Measurements from ENCODE around the gene FICD. TPM values are rescaled to one million over a fixed set of nuclear protein-coding genes. Genes with fewer than 3 reads are reported as not detected.
"Not testable (repeated sequence)": the region's sequence is repeated elsewhere in the genome, so short reads cannot be mapped to it uniquely, and the experiment has no call there.

FICD gene
- total RNA-seq, 4 donors from 2014 or later = 2.3 to 5.7 (median 3.9) TPM

DNA sequence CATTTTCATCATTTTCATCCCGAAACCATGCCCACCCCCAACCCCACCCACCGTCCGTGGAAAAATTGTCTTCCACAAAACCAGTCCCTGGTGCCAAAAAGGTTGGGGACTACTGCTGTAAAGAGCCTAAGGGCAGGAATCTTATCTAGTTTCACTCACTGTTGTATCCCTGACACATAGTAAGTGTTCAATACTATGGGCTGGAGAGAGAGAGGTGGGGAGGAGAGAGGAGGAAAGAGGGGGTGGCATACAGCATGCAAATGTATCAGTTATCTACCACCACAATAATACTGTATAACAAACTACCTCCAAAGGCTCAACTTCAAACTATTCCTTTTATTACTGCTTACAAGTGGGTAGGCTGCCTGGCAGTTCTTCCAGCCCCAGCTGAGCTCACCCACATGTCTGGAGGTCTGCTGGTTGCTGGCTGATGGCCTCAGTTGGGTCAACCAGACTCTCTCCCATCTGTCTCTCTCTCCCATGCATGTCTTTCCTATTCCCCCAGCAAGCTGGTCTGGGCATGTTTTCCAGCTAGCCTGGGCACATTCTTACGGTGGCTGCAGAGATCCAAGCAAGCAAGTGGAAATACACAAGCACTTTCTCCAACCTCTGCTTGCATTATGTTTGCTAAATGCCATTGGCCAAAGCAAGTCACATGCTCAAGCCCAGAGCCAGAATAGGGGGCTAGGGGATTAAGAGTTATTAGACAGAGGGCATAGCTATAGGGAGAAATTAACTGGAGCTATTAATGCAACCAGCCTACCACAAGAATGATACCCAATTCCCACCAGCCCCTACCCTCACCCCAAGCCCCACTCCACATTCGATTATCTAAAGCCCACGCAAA, 31.6 kb upstream of the FICD start:
- TF ChIP-seq POLR2AphosphoS5 (IDR thresholded peaks at IDR 0.05) (no peak), POLR2A (IDR thresholded peaks at IDR 0.05) (no peak), EP300 (IDR thresholded peaks at IDR 0.05) (no peak)
- TF ChIP-seq, protein P1, sequence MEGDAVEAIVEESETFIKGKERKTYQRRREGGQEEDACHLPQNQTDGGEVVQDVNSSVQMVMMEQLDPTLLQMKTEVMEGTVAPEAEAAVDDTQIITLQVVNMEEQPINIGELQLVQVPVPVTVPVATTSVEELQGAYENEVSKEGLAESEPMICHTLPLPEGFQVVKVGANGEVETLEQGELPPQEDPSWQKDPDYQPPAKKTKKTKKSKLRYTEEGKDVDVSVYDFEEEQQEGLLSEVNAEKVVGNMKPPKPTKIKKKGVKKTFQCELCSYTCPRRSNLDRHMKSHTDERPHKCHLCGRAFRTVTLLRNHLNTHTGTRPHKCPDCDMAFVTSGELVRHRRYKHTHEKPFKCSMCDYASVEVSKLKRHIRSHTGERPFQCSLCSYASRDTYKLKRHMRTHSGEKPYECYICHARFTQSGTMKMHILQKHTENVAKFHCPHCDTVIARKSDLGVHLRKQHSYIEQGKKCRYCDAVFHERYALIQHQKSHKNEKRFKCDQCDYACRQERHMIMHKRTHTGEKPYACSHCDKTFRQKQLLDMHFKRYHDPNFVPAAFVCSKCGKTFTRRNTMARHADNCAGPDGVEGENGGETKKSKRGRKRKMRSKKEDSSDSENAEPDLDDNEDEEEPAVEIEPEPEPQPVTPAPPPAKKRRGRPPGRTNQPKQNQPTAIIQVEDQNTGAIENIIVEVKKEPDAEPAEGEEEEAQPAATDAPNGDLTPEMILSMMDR (IDR thresholded peaks at IDR 0.05) = no peak
- Histone ChIP-seq H3K27ac (no peak overlapping the region), H3K9me3 (no peaks in the 10 kb centered on the region), H3K27me3 (peaks cover 28% of the 10 kb centered on the region), H3K36me3 (no peaks in the 10 kb centered on the region), H3K4me1 (peaks cover 4% of the 10 kb centered on the region), H3K4me3 (no peak overlapping the region)
- DNase-seq (ENCODE audit: low spot score in 2 of 2) = no peak
- WGBS = 50% methylated on average over 6 of the region's 6 CpGs

DNA sequence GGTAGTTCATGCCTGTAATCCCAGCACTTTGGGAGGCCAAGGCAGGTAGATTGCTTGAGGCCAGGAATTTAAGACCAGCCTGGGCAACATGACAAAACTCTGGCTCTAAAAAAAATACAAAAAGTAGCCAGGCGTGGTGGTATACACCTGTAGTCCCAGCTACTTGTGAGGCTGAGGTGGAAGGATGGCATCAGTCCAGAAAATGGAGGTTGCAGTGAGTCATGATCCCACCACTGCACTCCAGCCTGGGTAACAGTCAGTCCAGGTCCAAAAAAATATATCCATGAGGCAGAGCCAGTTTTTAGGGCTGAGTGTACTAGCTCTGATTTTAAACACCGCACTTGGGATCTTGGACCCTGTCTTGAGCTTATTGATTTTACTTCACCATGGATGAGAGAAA, 30.6 kb upstream of the FICD start:
- Histone ChIP-seq H3K9me3 (no peaks in the 10 kb centered on the region), H3K4me3 (no peak overlapping the region), H3K27ac (no peak overlapping the region), H3K4me1 (peaks cover 4% of the 10 kb centered on the region), H3K36me3 (no peaks in the 10 kb centered on the region), H3K27me3 (peaks cover 33% of the 10 kb centered on the region)
- no peak for DNase-seq (ENCODE audit: low spot score in 2 of 2)
- 69% methylated on average over 2 of the region's 2 CpGs for WGBS
- TF ChIP-seq, protein P1 (IDR thresholded peaks at IDR 0.05) = no peak
- no peak for TF ChIP-seq POLR2AphosphoS5 (IDR thresholded peaks at IDR 0.05)
- no peak for TF ChIP-seq EP300 (IDR thresholded peaks at IDR 0.05)
- TF ChIP-seq POLR2A (IDR thresholded peaks at IDR 0.05) = no peak

DNA sequence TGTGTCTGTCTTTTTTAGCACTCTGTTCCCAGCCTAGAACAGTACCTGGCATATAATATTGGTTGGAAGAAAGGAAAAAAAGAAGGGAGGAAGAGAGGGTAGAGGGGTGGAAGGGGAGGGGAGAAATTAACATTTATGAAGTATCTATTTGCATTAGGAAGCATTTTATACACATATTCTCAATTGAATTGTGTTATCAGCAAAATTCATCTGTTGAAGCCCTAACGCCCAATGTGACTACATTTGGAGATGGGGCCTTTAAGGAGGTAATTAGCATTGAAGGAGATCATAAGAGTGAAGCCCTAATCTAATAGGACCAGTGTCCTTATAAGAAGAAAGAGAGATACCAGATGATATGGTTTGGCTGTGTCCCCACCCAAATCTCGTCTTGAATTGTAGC, 30.2 kb upstream of the FICD start:
- Histone ChIP-seq H3K27me3 (peaks cover 31% of the 10 kb centered on the region), H3K4me1 (peaks cover 4% of the 10 kb centered on the region), H3K9me3 (no peaks in the 10 kb centered on the region), H3K36me3 (no peaks in the 10 kb centered on the region), H3K27ac (no peak overlapping the region), H3K4me3 (no peak overlapping the region)
- no peak for DNase-seq (ENCODE audit: low spot score in 2 of 2)
- WGBS = 74% methylated on average over 2 of the region's 2 CpGs
- TF ChIP-seq POLR2A (IDR thresholded peaks at IDR 0.05) (no peak), EP300 (IDR thresholded peaks at IDR 0.05) (no peak)
- TF ChIP-seq, protein P1 (IDR thresholded peaks at IDR 0.05) = no peak

DNA sequence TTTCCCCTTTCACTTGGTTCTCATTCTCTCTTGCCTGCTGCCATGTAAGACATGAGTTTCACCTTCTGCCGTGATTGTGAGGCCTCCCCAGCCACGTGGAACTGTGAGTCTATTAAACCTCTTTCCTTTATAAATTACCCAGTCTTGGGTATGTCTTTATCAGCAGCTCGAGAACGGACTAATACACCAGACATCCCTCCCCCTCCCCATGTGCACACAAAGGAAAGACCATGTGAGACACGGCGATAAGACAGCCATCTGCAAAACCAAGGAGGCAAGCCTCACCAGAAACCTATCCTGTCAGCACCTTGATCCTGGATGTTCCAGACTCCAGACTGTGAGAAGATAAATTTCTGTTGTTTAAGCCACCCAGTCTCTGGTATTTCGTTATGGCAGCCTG, 29.7 kb upstream of the FICD start:
- not testable (repeated sequence) for H3K4me3 ChIP-seq; H3K4me1 ChIP-seq; H3K9me3 ChIP-seq; H3K36me3 ChIP-seq; DNase-seq (ENCODE audit: low spot score in 2 of 2); H3K27ac ChIP-seq
- 79% methylated on average over 7 of the region's 7 CpGs for WGBS
- peaks cover 26% of the 10 kb centered on the region for H3K27me3 ChIP-seq

DNA sequence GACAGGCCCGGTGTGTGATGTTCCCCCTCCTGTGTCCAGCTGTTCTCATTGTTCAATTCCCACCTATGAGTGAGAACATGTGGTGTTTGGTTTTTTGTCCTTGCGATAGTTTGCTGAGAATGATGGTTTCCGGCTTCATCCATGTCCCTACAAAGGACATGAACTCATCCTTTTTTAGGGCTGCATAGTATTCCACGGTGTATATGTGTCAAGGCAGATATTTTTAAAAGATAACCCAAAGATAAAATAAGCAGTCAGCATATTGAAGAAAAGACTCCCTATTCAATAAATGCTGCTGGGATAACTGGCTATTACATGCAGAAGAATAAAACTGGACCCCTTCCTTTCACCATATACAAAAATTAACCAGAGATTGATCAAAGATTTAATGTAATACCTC, 28.0 kb upstream of the FICD start:
- H3K27me3 ChIP-seq = peaks cover 15% of the 10 kb centered on the region
- H3K4me1 ChIP-seq; H3K36me3 ChIP-seq; H3K4me3 ChIP-seq; H3K9me3 ChIP-seq; H3K27ac ChIP-seq; DNase-seq (ENCODE audit: low spot score in 2 of 2): not testable (repeated sequence)
- 99% methylated on average over 4 of the region's 4 CpGs for WGBS

DNA sequence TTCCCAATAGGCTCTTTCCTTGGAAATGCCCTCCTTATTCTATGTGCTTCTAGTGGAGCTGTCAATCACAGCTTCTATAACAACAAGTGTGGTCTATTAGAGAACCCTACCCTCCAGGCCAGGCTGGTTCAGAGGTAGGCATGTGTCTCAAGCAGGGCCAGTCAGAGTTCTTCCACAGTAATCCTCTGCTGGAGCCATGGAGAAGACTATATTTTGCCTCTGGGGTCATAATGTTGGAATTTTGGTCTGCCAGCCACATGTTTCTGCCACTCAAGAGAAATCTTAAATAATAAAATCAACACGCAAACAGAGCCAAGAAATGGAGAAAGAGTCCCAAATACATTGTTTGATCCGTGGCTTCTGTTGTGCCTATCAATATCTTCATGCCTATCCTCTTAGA, 23.8 kb upstream of the FICD start:
- TF ChIP-seq EP300 (IDR thresholded peaks at IDR 0.05) = no peak
- TF ChIP-seq POLR2AphosphoS5 (IDR thresholded peaks at IDR 0.05) = no peak
- no peak for TF ChIP-seq POLR2A (IDR thresholded peaks at IDR 0.05)
- TF ChIP-seq, protein P1 (IDR thresholded peaks at IDR 0.05) = no peak
- Histone ChIP-seq H3K27ac (no peak overlapping the region), H3K9me3 (no peaks in the 10 kb centered on the region), H3K4me1 (no peaks in the 10 kb centered on the region), H3K36me3 (no peaks in the 10 kb centered on the region), H3K4me3 (no peak overlapping the region), H3K27me3 (peaks cover 36% of the 10 kb centered on the region)
- WGBS = 56% methylated on average over 2 of the region's 2 CpGs
- DNase-seq (ENCODE audit: low spot score in 2 of 2) = no peak
